Measurements from ENCODE around the gene PTGES. TPM values are rescaled to one million over a fixed set of nuclear protein-coding genes. Genes with fewer than 3 reads are reported as not detected.

Gene PTGES
- total and polyA plus RNA-seq, 2 experiments from 2014 or later, result 2.8 to 3.6 TPM

GRCh38 chr9:129701549-129701948, 51.3 kb downstream of the PTGES start (continued):
- TF ChIP-seq REST (IDR thresholded peaks at IDR 0.05; ENCODE audit: unreplicated experiment) (no peak), CREB1 (CRISPR knock-in tag; IDR thresholded peaks at IDR 0.05; ENCODE audit: low read depth) (no peak)

GRCh38 chr9:129701054-129701453, 51.8 kb downstream of the PTGES start:
- ATAC-seq (no peak), DNase-seq (ENCODE audit: low spot score) (no peak)
- Histone ChIP-seq H3K9me2 (ENCODE audit: insufficient read depth) (no peaks in the 10 kb centered on the region), H3F3A (replicated peaks; ENCODE audit: low read depth) (no peaks in the 10 kb centered on the region), H3K27ac (ENCODE audit: low read depth) (no peak overlapping the region), H3K36me3 (ENCODE audit: insufficient read depth) (no peaks in the 10 kb centered on the region), H3K79me2 (replicated peaks; ENCODE audit: insufficient read depth) (no peaks in the 10 kb centered on the region), H2AFZ (no peak overlapping the region), H3K4me1 (ENCODE audit: insufficient read depth) (peaks cover under 1% of the 10 kb centered on the region; the same call in 1 of the 2 replicates), H4K20me1 (replicated peaks; ENCODE audit: insufficient read depth) (no peaks in the 10 kb centered on the region), H3K4me3 (no peak overlapping the region), H3K27me3 (ENCODE audit: insufficient read depth) (peaks cover 6% of the 10 kb centered on the region), H3K4me2 (no peak overlapping the region)
- no peaks in the 10 kb centered on the region for H3K4me1 Mint-ChIP-seq
- H3K9me3 Mint-ChIP-seq, result no peaks in the 10 kb centered on the region
- H3K27ac Mint-ChIP-seq, result no peak overlapping the region
- peaks cover 2% of the 10 kb centered on the region for H3K27me3 Mint-ChIP-seq (ENCODE audit: insufficient read depth, low read depth, poor library complexity)
- H3K4me3 Mint-ChIP-seq, result no peak overlapping the region
- no peaks in the 10 kb centered on the region for H3K36me3 Mint-ChIP-seq (ENCODE audit: low read depth)
- no peak for TF ChIP-seq CREB1 (CRISPR knock-in tag; IDR thresholded peaks at IDR 0.05; ENCODE audit: low read depth)
- TF ChIP-seq, protein P1, sequence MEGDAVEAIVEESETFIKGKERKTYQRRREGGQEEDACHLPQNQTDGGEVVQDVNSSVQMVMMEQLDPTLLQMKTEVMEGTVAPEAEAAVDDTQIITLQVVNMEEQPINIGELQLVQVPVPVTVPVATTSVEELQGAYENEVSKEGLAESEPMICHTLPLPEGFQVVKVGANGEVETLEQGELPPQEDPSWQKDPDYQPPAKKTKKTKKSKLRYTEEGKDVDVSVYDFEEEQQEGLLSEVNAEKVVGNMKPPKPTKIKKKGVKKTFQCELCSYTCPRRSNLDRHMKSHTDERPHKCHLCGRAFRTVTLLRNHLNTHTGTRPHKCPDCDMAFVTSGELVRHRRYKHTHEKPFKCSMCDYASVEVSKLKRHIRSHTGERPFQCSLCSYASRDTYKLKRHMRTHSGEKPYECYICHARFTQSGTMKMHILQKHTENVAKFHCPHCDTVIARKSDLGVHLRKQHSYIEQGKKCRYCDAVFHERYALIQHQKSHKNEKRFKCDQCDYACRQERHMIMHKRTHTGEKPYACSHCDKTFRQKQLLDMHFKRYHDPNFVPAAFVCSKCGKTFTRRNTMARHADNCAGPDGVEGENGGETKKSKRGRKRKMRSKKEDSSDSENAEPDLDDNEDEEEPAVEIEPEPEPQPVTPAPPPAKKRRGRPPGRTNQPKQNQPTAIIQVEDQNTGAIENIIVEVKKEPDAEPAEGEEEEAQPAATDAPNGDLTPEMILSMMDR (conservative IDR thresholded peaks at IDR 0.05; ENCODE audit: low read depth in 2 of 2), result no peak
- TF ChIP-seq ZNF331 (CRISPR knock-in tag; IDR thresholded peaks at IDR 0.05; ENCODE audit: low read depth), result no peak
- TF ChIP-seq, protein P2, sequence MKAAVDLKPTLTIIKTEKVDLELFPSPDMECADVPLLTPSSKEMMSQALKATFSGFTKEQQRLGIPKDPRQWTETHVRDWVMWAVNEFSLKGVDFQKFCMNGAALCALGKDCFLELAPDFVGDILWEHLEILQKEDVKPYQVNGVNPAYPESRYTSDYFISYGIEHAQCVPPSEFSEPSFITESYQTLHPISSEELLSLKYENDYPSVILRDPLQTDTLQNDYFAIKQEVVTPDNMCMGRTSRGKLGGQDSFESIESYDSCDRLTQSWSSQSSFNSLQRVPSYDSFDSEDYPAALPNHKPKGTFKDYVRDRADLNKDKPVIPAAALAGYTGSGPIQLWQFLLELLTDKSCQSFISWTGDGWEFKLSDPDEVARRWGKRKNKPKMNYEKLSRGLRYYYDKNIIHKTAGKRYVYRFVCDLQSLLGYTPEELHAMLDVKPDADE (IDR thresholded peaks at IDR 0.05), result no peak
- TF ChIP-seq ZNF462 (CRISPR knock-in tag; IDR thresholded peaks at IDR 0.05), result no peak
- TF ChIP-seq EZH2 (IDR thresholded peaks at IDR 0.05; ENCODE audit: low read depth, unreplicated experiment), result no peak
- no peak for TF ChIP-seq REST (IDR thresholded peaks at IDR 0.05; ENCODE audit: unreplicated experiment)
- no peak for TF ChIP-seq ZNF114 (CRISPR knock-in tag; IDR thresholded peaks at IDR 0.05)

All from GM23338 (cell line).